NCI-H146 treated with DMSO at 0.1 percent for 48 hours (cell line): Measurements from ENCODE around the gene ARMC8.

Source experiments
- DNase-seq: peaks from one replicate; lab custom pipeline; 2025; ENCODE audit not compliant: unreplicated experiment; lab: John Stamatoyannopoulos, UW

The ARMC8 gene

DNA sequence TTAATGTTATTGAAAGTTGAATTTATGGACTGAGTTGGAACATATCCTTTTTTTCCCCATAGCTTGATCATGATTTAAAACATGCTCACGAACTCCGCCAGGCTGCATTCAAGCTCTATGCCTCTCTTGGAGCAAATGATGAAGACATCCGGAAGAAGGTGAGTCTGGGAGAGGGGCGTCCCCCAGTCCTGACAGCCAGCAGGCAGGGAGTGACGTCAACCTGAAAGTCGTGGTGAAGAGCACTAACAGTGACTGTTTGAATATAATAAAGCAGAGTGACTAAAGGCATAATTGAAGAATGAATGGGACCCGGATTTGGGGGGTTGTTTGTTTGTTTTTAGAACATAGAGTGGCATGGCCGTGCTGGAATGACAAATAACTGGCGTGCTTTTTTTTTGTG, 57.9 kb downstream of the ARMC8 start:
- no peak for DNase-seq

DNA sequence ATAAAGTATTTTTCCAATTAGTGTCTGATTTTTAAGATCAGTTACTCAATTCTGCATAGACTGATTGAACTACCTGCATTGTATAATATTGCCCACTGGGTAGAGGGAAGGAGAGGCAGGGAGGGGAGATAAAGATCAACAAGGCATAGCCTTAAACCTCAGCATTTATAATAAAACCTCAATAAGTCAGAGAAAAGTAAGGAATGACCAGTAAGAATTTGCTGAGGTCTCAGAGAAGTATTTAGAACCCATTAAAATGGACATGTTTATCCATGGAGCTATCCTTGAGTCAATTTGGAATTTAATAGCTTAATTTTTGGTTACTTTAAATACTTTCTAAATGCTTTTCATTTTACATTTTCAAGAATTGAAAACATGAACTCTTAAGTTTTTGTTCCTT, 62.5 kb downstream of the ARMC8 start:
- DNase-seq, result no peak

DNA sequence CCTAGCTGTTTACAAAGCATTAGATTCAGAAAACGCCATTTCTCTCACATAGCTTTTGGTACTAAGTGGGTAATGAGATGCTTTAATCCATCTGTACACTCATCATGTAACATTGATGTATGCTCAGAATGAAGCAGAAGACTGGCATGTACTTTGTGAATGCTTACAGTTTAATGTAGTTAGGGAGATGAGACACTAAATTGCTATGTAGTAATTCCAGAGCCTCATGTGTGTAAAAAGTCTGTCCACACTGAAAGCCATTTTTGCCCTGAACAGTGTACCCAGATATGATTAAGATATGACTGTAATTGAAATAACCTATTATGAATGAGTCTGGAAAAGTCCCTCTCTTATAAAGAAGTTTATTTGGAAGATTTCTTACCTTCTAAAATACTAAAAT, 66.5 kb downstream of the ARMC8 start:
- DNase-seq, result no peak

DNA sequence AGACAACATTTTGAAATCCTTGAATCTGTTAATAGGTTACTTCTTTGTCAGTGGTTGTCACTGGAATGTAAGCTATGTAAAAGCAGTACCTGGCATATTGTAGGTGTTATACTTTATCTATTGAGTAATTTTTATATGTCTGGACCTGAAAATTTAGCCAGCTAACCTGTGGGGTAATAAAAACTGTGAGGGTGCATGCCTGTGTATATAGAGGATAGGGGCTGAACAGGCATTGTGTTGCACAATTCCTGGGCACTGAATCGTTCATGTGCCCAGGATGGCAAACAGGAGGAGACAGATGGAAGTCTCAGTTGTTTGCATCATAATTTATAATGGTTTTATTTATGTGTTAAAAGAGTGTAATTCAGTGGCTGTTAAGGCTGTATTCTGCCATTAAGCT, 67.1 kb downstream of the ARMC8 start:
- DNase-seq, result no peak

DNA sequence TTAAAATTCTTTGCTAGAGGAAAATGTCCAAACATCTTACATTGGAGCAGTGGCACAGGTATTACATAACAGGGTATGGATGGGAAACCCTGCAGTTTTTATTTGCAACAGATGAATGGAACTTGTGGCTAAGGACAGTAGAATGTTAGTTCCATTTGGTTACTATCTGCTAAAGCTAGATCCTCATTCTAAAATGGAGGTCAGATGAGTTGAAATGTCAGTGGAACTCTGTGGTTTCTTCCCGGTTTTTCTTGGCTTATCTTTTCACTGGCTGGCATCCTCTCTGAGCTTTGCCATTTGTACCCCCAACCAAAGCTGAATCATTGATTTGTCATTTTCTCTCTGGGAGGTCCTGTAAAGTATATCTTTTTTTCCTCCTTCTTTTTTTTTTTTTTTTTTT, 68.9 kb downstream of the ARMC8 start:
- no peak for DNase-seq

DNA sequence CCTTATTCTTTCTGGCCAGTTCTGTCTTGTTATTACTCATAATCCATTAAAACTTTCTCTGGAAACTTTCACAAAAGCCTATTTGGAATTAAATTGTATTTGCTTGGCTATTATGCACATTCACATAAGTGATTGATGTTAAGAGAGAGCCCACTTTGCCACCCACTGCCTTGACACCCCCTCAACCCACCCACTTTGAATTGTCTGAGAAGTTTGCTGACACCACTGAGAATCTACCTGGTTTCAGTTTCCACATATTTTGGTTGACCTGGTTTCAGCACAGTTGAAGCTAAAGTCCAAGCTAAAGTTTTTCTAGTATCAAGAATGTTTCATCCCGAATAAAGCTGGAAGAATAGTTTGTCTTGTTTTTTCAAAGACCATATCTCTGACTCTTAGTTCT, 70.9 kb downstream of the ARMC8 start:
- no peak for DNase-seq

DNA sequence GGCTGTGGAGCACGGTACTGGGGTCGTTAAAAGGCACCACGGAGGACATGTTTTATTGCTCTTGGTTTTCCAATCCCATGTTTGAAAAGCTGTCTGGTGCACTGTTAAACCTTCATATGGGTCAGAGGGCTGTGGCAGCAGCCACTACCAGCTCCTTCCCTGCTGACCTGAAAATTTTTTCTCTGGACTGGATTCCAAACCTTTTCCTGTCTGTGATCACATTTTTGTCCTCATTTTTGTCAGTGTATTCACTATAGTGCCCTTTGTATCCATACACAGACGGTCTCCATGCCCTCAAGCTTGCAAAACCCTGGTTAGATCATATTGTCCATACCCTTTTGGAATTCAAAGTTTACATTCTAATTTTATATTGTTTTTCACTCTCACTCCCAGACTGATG, 72.0 kb downstream of the ARMC8 start:
- DNase-seq, result no peak

DNA sequence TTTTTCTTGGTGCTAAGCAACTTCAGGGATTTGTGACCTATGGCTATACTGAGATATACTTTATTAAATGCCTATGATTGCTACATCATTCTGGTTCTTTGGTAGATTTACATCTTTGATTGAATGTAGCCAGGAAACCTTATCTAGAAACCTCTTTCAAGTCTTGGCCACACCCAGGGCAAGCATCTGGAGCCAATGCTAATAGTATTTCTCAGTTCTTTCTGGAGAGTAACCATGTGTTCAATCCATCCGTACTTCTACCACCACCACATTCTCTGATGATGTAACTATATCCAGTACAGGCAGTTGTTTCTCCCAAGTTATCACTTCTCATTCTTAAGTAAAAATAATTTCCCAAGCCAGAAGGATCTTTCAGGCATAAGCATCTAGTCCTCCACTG, 73.5 kb downstream of the ARMC8 start:
- no peak for DNase-seq

DNA sequence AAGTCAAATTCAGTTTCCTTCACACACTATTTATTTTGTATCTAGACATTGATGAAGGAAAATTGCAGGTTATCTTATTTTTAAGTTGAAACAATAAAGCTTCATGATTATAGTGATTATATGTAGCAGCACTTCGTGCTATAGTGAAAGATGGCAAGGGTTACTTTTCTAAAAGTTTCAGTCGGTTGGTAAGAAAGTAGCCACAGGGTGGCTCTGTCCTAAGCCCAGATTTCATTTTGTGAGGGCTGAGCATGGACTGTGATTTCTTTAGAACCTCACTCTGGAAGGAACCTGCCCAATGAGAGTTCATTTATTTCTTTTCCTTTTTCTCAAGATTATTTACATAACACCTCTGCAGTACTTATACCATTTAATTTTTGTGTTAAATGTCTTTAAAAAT, 76.0 kb downstream of the ARMC8 start:
- DNase-seq, result no peak

DNA sequence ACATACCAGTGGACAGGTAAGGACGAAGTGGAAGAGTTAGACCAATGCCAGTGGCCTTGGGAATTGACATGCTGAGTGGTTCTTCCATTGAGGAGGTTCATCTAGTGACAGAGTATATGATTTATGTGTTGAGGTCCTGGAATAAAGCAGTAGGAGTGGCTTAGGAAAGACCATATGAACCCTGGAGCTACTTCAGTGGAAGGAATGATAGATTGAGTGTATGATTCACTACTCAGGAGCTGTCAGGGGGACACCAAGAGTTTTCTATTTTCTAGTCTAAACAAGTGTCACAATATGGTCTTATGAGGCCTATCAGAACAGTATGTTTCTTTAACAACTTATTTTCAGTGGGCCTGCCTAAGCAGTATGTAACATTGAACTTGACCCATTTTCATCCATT, 78.6 kb downstream of the ARMC8 start:
- DNase-seq, result no peak

DNA sequence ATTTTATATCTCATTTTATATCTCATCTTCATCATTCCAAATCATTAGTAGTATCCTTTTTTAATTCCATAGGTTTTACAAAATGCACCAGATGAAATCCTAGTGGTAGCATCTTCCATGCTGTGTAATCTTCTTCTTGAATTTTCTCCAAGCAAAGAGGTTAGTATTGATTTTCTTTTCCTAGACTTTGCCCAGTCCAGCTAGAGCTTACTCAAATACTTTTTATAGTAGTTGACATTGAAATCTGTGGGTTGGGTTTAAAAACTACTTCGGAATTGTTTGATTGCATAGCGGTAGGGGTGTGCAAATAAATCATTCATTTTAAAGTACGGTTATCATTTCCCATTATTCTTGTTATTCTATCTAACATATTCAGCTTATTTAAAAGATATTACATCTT, 80.0 kb downstream of the ARMC8 start:
- DNase-seq, result no peak

DNA sequence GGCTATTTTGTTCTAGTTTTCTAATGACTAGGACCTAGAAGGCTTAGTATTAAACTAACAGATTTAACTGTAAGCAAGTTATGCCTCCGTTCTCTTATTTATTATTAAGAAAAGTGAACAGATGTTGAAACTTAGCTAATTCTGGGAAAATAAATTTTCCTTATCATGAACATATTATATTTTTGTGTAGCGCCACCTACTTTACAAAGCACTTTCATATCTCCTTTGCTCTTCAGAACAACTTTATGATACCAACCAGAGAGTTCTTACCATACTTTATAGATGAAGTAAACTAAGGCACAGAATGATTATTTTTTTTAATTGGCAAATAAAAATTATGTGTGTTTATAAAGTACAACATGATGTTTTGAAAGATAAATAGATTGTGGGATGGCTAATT, 83.1 kb downstream of the ARMC8 start:
- DNase-seq, result no peak

DNA sequence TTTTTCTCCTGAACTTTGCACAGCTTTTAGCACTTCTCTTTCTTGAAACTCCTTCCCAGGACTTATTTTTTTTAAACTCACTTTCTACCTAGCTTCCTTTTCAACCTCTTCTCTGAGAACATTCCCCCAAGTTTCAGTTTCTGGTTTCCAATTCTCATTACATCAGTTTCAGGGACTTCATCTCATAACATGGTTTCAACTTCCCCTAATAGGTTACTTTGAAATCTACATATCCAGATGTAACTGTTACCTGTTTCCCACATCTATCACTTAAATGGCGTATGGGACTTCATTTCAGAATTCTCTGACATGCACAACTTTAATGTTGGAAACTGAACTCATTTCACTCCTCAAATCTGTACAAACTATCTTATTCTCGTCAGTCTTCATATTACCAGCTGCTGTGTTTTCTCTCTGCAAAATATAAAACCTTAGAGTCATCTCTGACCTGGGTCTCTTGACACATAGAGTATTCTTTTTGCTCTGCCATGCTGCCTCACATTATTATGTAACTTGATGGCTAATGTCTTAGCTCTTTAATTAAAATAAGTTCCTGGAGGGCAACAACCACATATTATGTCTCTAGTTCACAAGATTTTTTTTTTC, 84.2 kb downstream of the ARMC8 start:
- no peak for DNase-seq

DNA sequence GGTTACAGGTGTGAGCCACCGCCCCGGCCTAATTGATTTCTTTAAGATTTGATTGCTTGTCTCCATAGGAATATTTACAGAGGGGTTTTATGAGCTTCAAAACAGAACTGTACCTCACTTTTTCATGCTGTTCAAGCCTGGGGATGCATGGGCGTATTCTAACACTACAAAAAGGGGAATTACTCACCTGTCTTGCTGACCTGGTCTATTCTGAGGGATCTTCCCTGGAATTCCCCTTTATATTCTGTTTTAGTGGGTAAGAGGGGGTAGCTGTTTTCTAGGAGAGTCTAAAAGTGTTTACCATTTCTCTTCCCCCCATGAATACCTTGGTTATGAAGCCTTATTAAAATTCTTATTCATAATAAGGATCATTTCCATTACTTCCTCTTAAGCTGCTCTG, 94.5 kb downstream of the ARMC8 start:
- DNase-seq, result no peak

DNA sequence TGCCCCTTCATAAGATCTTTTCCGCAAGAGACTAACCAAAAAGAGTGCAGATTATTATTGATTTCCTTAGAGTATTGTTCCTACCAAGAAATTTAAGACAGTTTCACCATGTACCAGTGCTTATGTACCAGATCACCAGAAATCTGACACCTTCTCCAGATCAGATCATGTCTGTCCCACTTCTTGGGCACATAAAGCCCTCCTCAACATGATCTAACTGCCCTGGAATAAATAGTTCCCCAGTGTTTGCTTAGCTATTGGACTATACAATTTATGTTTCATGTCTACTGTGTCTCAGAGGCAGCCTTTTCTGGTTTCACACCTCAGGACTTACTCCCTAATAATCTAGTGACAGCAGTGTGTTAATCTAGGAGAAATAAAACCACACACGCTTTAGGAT, 95.7 kb downstream of the ARMC8 start:
- DNase-seq, result no peak

DNA sequence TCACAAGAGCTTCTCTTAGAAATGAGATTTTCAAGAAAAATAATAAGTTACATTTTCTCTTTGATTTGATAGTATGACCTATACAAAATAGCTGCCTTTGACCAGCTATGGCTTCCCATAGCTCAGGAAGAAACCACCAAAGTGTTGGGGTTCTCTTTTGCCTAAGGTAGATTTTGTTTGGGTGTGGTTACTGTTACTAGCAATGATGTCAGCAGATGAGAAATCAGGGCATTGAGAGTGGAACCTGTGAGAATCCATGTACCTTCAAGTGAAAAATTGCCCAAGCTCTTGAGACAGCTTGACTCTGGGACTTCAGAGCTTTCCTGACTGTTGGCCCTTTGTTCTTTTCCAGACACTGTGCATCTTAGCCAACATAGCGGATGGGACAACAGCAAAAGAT, 97.0 kb downstream of the ARMC8 start:
- no peak for DNase-seq

DNA sequence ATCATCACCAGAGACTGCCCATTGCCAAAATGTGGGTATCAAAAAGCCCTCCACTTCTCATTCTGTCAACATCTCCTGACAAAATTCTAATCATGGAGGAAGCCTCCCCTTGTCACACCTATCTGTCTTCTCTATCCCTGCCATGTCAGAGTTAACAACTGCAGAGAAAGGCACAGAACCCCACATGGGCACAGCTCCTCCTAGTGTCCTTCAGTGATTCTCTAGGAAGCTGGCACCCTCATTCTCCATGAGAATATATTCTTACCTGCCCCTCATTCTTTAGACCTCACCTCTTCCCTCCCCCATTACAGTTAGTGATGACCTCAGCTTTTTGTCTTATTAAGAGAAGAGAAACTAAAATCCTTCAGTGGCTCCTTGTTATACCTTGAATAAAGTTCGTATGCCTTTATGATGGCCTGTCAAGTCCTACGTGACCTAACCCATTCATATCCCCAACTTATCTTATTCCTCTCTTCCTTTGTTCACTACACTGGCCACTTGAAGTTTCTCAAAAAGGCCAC, 97.9 kb downstream of the ARMC8 start:
- no peak for DNase-seq

DNA sequence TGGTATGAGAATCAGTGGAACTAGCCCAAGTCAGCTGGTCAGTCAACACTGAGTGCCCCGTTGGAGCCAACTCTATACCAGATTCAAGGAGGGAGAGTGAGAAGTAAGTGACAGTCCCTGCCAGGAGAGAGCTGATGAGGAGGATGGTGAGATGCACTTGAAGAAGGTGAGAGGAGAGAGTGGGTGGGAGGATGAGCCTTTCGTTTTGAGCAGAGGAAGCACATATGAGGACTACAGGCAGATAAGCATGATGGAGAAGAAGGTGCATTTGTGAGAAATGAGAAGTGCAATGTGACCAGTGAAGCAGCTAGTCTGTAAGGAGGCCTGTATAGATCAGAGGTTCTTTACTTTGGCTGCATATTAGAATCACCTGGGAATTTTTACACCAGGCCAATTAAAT, 102.2 kb downstream of the ARMC8 start:
- no peak for DNase-seq

DNA sequence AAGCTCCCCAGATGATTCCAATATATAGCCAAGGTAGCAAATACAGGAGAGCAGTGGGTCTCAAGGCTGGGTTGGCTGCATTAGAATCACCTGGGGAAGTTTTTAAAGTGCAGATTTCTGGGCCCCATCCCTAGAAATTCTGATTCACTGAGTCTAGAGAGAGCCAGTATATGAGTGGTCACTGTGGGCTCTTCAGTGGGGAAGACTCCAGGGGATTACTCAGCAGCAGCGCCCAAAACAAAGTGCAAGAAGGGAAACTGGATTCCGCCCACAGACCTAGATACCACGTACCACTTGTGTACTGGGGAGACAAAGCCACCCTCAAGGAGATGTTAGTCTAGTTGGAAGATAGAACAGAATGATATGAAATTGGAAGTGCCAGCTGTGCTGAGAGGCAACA, 102.6 kb downstream of the ARMC8 start:
- no peak for DNase-seq

DNA sequence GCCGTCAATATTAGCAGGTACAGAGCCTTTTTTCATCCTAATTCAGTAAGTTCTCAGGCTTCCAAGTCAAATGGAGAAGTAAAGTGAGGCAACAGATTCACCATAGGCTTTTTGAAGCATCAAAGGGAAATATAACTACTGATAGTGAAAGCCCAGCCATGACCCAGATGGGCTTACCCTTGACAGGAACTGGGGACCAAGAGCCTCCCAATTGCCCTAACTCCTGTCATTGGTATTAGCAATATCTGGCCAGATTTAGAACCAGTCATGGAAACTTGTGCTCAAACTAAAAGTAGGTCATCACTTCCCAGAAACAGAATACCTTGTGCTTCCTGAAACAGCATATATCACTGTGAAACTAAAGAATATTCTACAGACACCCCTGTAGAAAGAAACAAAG, 109.5 kb downstream of the ARMC8 start:
- no peak for DNase-seq

DNA sequence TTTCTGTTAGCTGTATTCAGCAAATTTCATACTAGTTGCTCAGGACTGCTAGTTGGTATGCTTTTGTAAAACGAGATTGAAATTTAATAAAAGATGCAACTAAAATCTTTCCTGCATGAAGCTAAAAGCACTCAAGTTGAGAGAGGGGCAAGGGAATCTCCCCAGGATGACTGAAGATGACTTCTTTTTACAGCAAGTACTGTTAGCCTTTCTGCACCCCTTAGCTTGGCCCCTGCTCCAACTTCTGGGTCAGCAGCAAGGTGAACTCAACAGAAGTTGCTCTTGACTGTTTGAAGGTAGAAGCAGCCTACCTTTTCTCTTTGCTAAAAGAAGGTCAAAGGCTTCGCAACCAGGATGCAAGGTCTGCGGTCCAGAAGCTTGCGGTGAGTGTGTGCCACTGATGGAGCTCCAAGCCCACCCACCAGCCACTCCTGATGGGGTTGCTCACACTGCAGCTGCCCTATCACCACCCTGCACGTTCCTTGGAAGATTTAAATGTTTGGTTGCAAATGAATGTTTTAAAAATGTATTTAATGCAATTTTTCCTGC, 110.0 kb downstream of the ARMC8 start:
- no peak for DNase-seq

DNA sequence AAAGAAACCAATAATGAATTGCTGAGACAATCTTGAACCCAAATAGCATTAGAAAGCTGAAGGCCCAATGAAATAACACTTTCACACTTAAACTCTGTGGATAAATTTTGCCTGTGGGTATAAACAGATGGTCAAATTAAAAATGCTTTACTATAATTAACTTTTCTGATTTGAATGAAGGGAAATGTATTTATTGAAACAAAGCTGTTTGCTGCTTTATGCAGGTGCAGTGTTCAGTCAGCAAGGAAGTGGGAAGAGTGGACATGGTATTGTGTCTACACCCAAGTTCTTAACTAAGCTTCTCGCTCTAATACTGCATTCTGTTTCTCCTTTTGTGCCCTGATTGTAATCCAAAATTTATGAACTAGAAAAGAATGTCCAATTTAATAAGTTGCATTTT, 110.8 kb downstream of the ARMC8 start:
- DNase-seq, result no peak

DNA sequence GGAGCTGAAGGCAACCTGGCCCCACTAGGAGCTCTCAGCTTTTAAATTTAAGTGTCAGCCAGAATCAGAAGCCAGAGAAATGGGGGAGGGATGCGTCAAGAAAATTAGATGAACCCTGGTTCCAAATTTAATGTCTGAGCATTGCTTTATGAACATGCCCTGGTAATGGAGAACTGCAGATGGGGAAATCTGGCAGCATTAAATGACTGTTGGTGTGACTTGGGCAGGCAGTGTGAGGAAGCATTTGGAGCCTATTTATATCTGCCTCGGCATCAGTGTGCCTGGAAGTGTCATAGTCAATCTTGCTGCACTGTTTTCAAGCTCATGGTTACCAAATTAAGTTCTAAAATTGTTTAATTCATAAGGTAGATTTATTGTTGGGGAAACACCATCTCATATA, 113.5 kb downstream of the ARMC8 start:
- DNase-seq, result no peak
